K562 (cell line): ENCODE measurements around the gene MAPKAPK2. TPM values are rescaled to one million over a fixed set of nuclear protein-coding genes. Genes with fewer than 3 reads are reported as not detected.

Source experiments
- ATF1 ChIP-seq, 2 experiments: fragments of 450-650 bp in 1 of 2; IDR thresholded peaks; 2 replicates each; pipeline ENCODE4 v1.6.1; 2016; ENCODE audit warnings: missing compliant biosample characterization in 1 of 2, missing genetic modification characterization in 1 of 2
- CTCFL ChIP-seq: IDR thresholded peaks from 2 replicates; pipeline ENCODE4 v1.6.1; 2011; ENCODE audit warnings: borderline replicate concordance, low read depth, mild to moderate bottlenecking, moderate library complexity, low read length; ENCODE audit not compliant: insufficient read depth, poor library complexity, severe bottlenecking
- DDX20 ChIP-seq: fragments of 450-650 bp; IDR thresholded peaks from 2 replicates; pipeline ENCODE4 v1.6.1; 2016; ENCODE audit warnings: missing genetic modification characterization, low read depth, mild to moderate bottlenecking, missing compliant biosample characterization, moderate library complexity
- DEAF1 ChIP-seq: fragments of 450-650 bp; formaldehyde crosslinking; IDR thresholded peaks from 2 replicates; pipeline ENCODE4 v1.4.0; 2020; ENCODE audit warnings: mild to moderate bottlenecking, moderate library complexity
- E2F1 ChIP-seq: sonication (generic); formaldehyde crosslinking; IDR thresholded peaks from 2 replicates; pipeline ENCODE4 v1.8.1; 2023; ENCODE audit warnings: mild to moderate bottlenecking, missing genetic modification reagents, moderate library complexity
- E2F3 ChIP-seq: fragments of 250-450 bp; sonication (Bioruptor Pico); IDR thresholded peaks from 2 replicates; pipeline ENCODE4 v1.4.0; 2020; ENCODE audit warnings: mild to moderate bottlenecking
- ELF4 ChIP-seq: fragments of 450-650 bp; formaldehyde crosslinking; IDR thresholded peaks from 2 replicates; pipeline ENCODE4 v1.4.0; 2022; ENCODE audit warnings: missing genetic modification characterization
- GTF2F1 ChIP-seq: IDR thresholded peaks from 2 replicates; pipeline ENCODE4 v1.6.1; 2011; ENCODE audit warnings: low read depth, low read length, improper control_type of control experiment
- HBP1 ChIP-seq: fragments of 450-650 bp; formaldehyde crosslinking; IDR thresholded peaks from 2 replicates; pipeline ENCODE4 v1.4.0; 2022; ENCODE audit warnings: missing genetic modification characterization
- HNRNPLL ChIP-seq: fragments of 200-400 bp; formaldehyde crosslinking; IDR thresholded peaks from 2 replicates; pipeline ENCODE4 v1.6.1; 2017; ENCODE audit warnings: low read length, low read depth, mild to moderate bottlenecking; ENCODE audit not compliant: poor library complexity, severe bottlenecking
- KAT7 ChIP-seq: sonication (generic); formaldehyde crosslinking; IDR thresholded peaks from 2 replicates; pipeline ENCODE4 v1.8.0; 2022; ENCODE audit warnings: missing genetic modification reagents, mild to moderate bottlenecking, borderline replicate concordance
- MBD2 ChIP-seq: sonication (generic); IDR thresholded peaks from 2 replicates; pipeline ENCODE4 v1.6.1; 2016; ENCODE audit warnings: low read depth, borderline replicate concordance
- NEUROD1 ChIP-seq: fragments of 150-350 bp; IDR thresholded peaks from 2 replicates; pipeline ENCODE4 v1.6.1; 2014; ENCODE audit warnings: borderline replicate concordance, low read length, low read depth; ENCODE audit not compliant: partially characterized antibody
- SMARCB1 ChIP-seq: IDR thresholded peaks from 2 replicates; pipeline ENCODE4 v1.6.1; 2011; ENCODE audit warnings: improper control_type of control experiment, low read depth; ENCODE audit not compliant: insufficient read length
- ZNF12 ChIP-seq: sonication (generic); formaldehyde crosslinking; IDR thresholded peaks from 2 replicates; pipeline ENCODE4 v1.4.0; 2020; ENCODE audit warnings: mild to moderate bottlenecking, missing genetic modification reagents
- ZNF696 ChIP-seq: fragments of 250-450 bp; sonication (Bioruptor Pico); conservative IDR thresholded peaks from 2 replicates; pipeline ENCODE4 v1.4.0; 2020; ENCODE audit warnings: mild to moderate bottlenecking, moderate library complexity
- polyA plus RNA-seq, 8 experiments: library from polyadenylated mRNA; depleted of rRNA in 4 of 8; stranded (reverse) in 5 of 8; unstranded in 3 of 8; fragments of >200 nt; fragmentation: Nextera tagmentation in 2 of 8; fragmentation: Illumina TruSeq in 1 of 8; extraction: Ambion mirVana in 2 of 8; extraction: Trizol in 1 of 8; gene quantifications; 2 replicates each; pipeline versions ENCODE4 v1.2.1 to v1.2.3, GENCODE V29; 2011 to 2014; ENCODE audit warnings: inconsistent platforms in 1 of 8, missing spikeins in 1 of 8
- total RNA-seq, 7 experiments: library from RNA; depleted of rRNA in 6 of 7; stranded (reverse); fragments of >200 nt in 6 of 7; fragmentation: Illumina TruSeq in 2 of 7; extraction: Trizol in 2 of 7; gene quantifications; 2 replicates each; pipeline versions ENCODE4 v1.2.1 to v1.2.3, GENCODE V29; 2011 to 2021; ENCODE audit warnings: low replicate concordance in 1 of 7
- TF ChIP-seq, protein P1 (sequence below): sonication (generic); formaldehyde crosslinking; IDR thresholded peaks from 2 replicates; pipeline ENCODE4 v1.8.1; 2023; ENCODE audit warnings: mild to moderate bottlenecking, missing genetic modification reagents

The MAPKAPK2 gene
- total and polyA plus RNA-seq, 9 of the 15 experiments (the other 6 are each of a cell fraction or from before 2014, with no cell fraction given), result 0.63 to 94.2 (median 52.1) TPM

GRCh38 chr1:206672011-206672688 lies 12.6 kb upstream of the MAPKAPK2 start (continued):
- TF ChIP-seq, protein P1, sequence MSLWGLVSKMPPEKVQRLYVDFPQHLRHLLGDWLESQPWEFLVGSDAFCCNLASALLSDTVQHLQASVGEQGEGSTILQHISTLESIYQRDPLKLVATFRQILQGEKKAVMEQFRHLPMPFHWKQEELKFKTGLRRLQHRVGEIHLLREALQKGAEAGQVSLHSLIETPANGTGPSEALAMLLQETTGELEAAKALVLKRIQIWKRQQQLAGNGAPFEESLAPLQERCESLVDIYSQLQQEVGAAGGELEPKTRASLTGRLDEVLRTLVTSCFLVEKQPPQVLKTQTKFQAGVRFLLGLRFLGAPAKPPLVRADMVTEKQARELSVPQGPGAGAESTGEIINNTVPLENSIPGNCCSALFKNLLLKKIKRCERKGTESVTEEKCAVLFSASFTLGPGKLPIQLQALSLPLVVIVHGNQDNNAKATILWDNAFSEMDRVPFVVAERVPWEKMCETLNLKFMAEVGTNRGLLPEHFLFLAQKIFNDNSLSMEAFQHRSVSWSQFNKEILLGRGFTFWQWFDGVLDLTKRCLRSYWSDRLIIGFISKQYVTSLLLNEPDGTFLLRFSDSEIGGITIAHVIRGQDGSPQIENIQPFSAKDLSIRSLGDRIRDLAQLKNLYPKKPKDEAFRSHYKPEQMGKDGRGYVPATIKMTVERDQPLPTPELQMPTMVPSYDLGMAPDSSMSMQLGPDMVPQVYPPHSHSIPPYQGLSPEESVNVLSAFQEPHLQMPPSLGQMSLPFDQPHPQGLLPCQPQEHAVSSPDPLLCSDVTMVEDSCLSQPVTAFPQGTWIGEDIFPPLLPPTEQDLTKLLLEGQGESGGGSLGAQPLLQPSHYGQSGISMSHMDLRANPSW, result no peak
- TF ChIP-seq DDX20 (tag) (no peak), ATF1 (CRISPR knock-in tag; IDR thresholded peaks at IDR 0.05) (no peak), ATF1 (tag; IDR thresholded peaks at IDR 0.05) (0 out of 2 replicates have a peak, but pooled peaks have one; percentile 14), SMARCB1 (no peak), HNRNPLL (no peak), NEUROD1 (peak; percentile 57), KAT7 (CRISPR knock-in tag) (no peak), GTF2F1 (no peak), ELF4 (CRISPR knock-in tag) (no peak), ZNF12 (CRISPR knock-in tag) (no peak), DEAF1 (CRISPR knock-in tag) (no peak), E2F1 (CRISPR knock-in tag) (no peak), E2F3 (CRISPR knock-in tag) (no peak), HBP1 (no peak), ZNF696 (CRISPR knock-in tag) (no peak), MBD2 (peak; percentile 56; the same call in 1 of the 2 replicates), CTCFL (no peak)
